ENCODE results near the gene ZNF407. TPM values are rescaled to one million over a fixed set of nuclear protein-coding genes. Genes with fewer than 3 reads are reported as not detected.

ZNF407 gene
- total RNA-seq, 2 experiments from 2014 or later, result 23.2 to 24.7 TPM

DNA sequence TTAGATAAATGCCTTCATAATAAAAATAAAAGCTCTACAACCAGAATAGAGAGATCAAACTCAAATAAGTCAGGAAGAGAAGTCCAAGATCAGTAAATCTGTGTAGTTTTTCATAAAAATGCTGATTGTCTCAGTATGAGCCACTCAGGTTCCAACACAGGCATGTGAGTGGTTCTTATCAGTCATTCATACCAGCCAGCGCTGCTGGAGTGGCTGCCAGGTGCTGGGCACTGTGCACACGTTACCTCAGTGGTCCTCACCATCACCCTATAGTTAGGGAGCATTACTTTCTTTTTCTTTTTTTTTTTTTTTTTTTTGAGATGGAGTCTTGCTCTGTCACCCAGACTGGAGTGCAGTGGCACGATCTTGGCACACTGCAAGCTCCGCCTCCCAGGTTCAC, 39.6 kb upstream of the ZNF407 start:
- Histone ChIP-seq H3K4me3 (ENCODE audit: low read length) (no peak overlapping the region), H3K9me3 (ENCODE audit: control insufficient read depth in 1 of 2, insufficient read depth in 1 of 2, low read length in 2 of 2) (no peaks in the 10 kb centered on the region), H3K36me3 (ENCODE audit: insufficient read depth, low read length) (no peaks in the 10 kb centered on the region), H3K27ac (ENCODE audit: low read depth in 1 of 2, low read length in 2 of 2) (no peak overlapping the region), H3K27me3 (ENCODE audit: control insufficient read depth in 1 of 2, insufficient read depth in 2 of 2, low read length in 2 of 2) (no peaks in the 10 kb centered on the region), H3K4me1 (ENCODE audit: insufficient read depth, low read length) (no peaks in the 10 kb centered on the region)
- ATAC-seq (ENCODE audit: poor library complexity), result no peak
- no peak for DNase-seq
- CTCF ChIA-PET, result no interaction called here
- Mint-ChIP-seq H3K27me3 (peaks cover 16% of the 10 kb centered on the region), H3K36me3 (ENCODE audit: low read depth) (no peaks in the 10 kb centered on the region), H3K4me1 (ENCODE audit: low read depth) (no peaks in the 10 kb centered on the region), H3K9me3 (no peaks in the 10 kb centered on the region), H3K4me3 (no peak overlapping the region), H3K27ac (no peak overlapping the region)
- TF ChIP-seq, protein P1, sequence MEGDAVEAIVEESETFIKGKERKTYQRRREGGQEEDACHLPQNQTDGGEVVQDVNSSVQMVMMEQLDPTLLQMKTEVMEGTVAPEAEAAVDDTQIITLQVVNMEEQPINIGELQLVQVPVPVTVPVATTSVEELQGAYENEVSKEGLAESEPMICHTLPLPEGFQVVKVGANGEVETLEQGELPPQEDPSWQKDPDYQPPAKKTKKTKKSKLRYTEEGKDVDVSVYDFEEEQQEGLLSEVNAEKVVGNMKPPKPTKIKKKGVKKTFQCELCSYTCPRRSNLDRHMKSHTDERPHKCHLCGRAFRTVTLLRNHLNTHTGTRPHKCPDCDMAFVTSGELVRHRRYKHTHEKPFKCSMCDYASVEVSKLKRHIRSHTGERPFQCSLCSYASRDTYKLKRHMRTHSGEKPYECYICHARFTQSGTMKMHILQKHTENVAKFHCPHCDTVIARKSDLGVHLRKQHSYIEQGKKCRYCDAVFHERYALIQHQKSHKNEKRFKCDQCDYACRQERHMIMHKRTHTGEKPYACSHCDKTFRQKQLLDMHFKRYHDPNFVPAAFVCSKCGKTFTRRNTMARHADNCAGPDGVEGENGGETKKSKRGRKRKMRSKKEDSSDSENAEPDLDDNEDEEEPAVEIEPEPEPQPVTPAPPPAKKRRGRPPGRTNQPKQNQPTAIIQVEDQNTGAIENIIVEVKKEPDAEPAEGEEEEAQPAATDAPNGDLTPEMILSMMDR (IDR thresholded peaks at IDR 0.05), result no peak
- POLR2A ChIA-PET, result no interaction called here
- intact Hi-C loops (cut with DNase I, micrococcal nuclease), result loop anchor here (5.0 to 10.0 kb wide), 2 partner anchors 1793 to 1801 kb away; no protein-coding TSS in a partner anchor

DNA sequence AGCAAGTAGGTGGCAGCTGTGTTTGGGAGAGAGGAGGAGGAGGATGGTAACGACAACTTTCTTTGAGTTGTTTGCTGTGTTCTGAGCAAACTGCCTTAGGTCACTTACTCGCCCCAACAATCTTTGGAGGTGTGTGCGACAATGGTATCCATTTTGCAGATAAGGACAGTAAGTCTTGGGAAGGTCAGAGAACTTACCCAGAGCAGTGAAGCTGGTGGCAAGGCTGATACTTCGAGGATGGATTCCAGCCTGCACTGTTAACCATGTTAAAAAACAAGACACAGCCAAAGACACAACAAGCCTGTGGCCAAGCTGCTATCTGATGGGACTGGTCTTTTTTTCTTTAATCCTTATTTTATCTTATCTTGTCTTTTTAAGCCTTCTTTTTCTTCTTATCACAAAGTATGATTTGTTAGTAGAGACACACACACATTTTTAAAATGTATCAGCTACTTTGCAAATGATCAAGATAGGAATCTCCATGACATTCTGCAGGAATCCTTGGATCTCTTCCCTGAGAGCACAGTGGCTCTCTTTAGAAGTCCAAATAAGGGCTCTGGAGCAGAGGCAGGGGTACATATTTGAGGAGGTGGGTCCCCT, 35.4 kb upstream of the ZNF407 start:
- Mint-ChIP-seq H3K9me3 (peaks cover 2% of the 10 kb centered on the region), H3K4me1 (ENCODE audit: low read depth) (no peaks in the 10 kb centered on the region), H3K36me3 (ENCODE audit: low read depth) (no peaks in the 10 kb centered on the region), H3K27me3 (peaks cover 5% of the 10 kb centered on the region), H3K27ac (no peak overlapping the region), H3K4me3 (no peak overlapping the region)
- intact Hi-C loops (cut with DNase I, micrococcal nuclease), result no loop called here
- H3K4me3 ChIP-seq (ENCODE audit: low read length), result no peak overlapping the region
- TF ChIP-seq, protein P1 (IDR thresholded peaks at IDR 0.05), result no peak
- no peaks in the 10 kb centered on the region for H3K4me1 ChIP-seq (ENCODE audit: insufficient read depth, low read length)
- ChIA-PET POLR2A (no interaction called here), CTCF (no interaction called here)
- H3K27ac ChIP-seq (ENCODE audit: low read depth in 1 of 2, low read length in 2 of 2), result no peak overlapping the region
- H3K36me3 ChIP-seq (ENCODE audit: insufficient read depth, low read length), result no peaks in the 10 kb centered on the region
- ATAC-seq (ENCODE audit: poor library complexity) (no peak), DNase-seq (no peak)
- no peaks in the 10 kb centered on the region for H3K27me3 ChIP-seq (ENCODE audit: control insufficient read depth in 1 of 2, insufficient read depth in 2 of 2, low read length in 2 of 2)
- peaks cover 0 to 8% of the 10 kb centered on the region in 2 experiments for H3K9me3 ChIP-seq (ENCODE audit: control insufficient read depth in 1 of 2, insufficient read depth in 1 of 2, low read length in 2 of 2)

DNA sequence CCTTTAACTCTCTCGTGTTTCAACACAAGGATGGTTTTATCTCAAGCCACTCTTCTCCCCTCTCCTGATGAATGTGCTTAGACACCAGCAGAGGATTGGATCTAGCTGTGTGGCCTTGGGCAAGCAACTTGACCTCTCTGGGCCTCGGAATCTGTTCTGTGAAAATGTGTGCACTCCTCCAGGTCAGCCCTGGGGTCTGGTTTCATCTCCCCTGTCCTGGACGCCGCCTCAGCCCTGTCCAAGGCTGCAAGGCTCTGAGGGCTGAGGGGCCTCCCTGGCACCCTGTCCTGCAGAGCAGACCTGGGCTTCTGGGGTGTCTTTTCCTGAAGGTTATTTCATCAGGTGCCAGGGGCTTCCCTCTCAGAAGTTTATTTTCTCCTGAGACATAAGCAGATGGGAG, 34.9 kb upstream of the ZNF407 start:
- DNase-seq (no peak), ATAC-seq (ENCODE audit: poor library complexity) (no peak)
- Mint-ChIP-seq H3K27ac (no peak overlapping the region), H3K4me3 (no peak overlapping the region), H3K27me3 (peaks cover 10% of the 10 kb centered on the region), H3K9me3 (peaks cover 2% of the 10 kb centered on the region), H3K36me3 (ENCODE audit: low read depth) (no peaks in the 10 kb centered on the region), H3K4me1 (ENCODE audit: low read depth) (no peaks in the 10 kb centered on the region)
- CTCF ChIA-PET, result no interaction called here
- TF ChIP-seq, protein P1 (IDR thresholded peaks at IDR 0.05), result no peak
- POLR2A ChIA-PET, result no interaction called here
- Histone ChIP-seq H3K27me3 (ENCODE audit: control insufficient read depth in 1 of 2, insufficient read depth in 2 of 2, low read length in 2 of 2) (no peaks in the 10 kb centered on the region), H3K4me3 (ENCODE audit: low read length) (no peak overlapping the region), H3K4me1 (ENCODE audit: insufficient read depth, low read length) (no peaks in the 10 kb centered on the region), H3K27ac (ENCODE audit: low read depth in 1 of 2, low read length in 2 of 2) (no peak overlapping the region), H3K9me3 (ENCODE audit: control insufficient read depth in 1 of 2, insufficient read depth in 1 of 2, low read length in 2 of 2) (peaks cover 0 to 13% of the 10 kb centered on the region in 2 experiments), H3K36me3 (ENCODE audit: insufficient read depth, low read length) (no peaks in the 10 kb centered on the region)
- intact Hi-C loops (cut with DNase I, micrococcal nuclease), result no loop called here
